Measurements from ENCODE around the gene LMCD1. TPM values are rescaled to one million over a fixed set of nuclear protein-coding genes. Genes with fewer than 3 reads are reported as not detected.
A peak's percentile ranks its signal among the peaks of the same experiment; 100 is the strongest.

LMCD1 gene
- polyA plus RNA-seq, 1 of the 3 experiments (the other 2 are of a cell fraction) = 23.6 TPM

DNA sequence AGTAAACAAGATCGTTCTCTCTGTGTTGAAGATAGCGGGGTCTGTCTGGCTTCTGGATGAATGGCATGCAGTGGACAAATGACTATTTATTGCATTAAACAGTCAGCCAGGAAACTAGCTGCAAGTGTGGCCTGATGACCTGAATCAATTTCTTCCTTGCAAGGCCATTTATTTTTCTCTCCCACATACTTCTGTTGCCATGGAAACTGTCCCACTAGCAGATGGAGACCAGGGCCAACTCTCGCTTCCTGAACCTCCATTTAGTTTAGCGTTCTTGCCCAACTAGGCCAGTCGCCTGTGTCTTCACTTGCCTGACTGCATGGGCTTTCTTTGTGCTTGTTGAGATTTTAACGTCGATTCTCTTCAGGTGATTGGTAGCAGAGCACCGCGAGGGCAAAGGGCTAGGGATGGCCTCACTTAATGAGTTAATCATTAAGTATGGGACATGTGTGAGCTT is 27.6 kb downstream of the LMCD1 start (continued):
- TF ChIP-seq, protein P1, sequence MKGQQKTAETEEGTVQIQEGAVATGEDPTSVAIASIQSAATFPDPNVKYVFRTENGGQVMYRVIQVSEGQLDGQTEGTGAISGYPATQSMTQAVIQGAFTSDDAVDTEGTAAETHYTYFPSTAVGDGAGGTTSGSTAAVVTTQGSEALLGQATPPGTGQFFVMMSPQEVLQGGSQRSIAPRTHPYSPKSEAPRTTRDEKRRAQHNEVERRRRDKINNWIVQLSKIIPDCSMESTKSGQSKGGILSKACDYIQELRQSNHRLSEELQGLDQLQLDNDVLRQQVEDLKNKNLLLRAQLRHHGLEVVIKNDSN (IDR thresholded peaks at IDR 0.05; ENCODE audit: borderline replicate concordance, low read depth) = no peak
- no peak for TF ChIP-seq NRF1 (IDR thresholded peaks at IDR 0.05; ENCODE audit: low read depth, low read length)
- TF ChIP-seq EZH2phosphoT487 (IDR thresholded peaks at IDR 0.05; ENCODE audit: borderline replicate concordance, low read depth) = no peak
- TF ChIP-seq TAF1 (IDR thresholded peaks at IDR 0.05; ENCODE audit: borderline replicate concordance, low read depth, low read length) = no peak
- TF ChIP-seq TCF12 (IDR thresholded peaks at IDR 0.05) = no peak

DNA sequence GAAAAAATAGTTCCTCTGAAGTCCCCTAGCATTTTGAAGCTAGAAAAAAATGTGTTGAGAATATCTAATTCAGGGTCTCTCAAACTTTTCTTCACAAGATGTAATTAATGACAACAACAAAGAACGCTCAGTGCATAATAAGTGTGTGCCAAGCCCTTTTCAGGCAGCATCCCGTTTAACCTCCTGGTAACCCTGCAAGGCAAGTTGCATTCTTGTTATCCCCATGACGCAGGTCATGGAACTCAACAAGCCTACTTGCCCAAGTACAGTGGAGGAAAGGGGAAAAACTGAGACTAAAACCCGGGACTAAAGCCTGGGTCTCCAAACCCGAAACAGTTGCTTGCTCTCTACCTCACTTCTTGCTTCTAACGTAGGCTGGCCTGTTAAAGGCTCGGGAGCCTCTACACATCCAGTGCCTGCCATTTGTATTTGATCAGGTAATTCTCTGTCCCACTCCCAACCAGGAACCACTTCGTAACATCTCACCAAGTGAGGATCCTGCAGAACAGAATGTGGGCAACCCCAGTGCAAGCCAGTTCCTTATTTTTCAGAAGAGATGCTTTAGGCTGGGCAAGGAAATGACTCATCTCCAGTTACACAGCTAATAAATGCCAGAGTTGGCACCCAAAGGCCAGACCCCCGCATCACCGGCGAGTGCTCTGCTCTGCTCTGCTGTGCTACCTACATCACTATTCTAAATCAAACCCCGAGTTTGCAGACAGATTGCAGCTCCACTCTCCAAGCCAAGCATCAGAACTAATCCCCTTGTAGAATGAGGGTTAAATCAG is 28.3 kb downstream of the LMCD1 start:
- H3K27me3 ChIP-seq (ENCODE audit: insufficient read depth) = no peaks in the 10 kb centered on the region
- H3K9me2 ChIP-seq = no peaks in the 10 kb centered on the region
- H3F3A ChIP-seq (replicated peaks; ENCODE audit: insufficient read depth) = no peaks in the 10 kb centered on the region
- H3K36me3 ChIP-seq (replicated peaks in 1 of 2; ENCODE audit: control insufficient read depth in 1 of 2, insufficient read depth in 2 of 2, low read length in 1 of 2) = peaks cover 0 to 12% of the 10 kb centered on the region in 2 experiments
- POLR2A ChIA-PET = interaction anchor here (0.9 kb wide), 1 partner anchor 29 kb away, joined by 4 read pairs; the partner anchor contains the start of gene LMCD1
- H3K79me2 ChIP-seq (ENCODE audit: insufficient read depth) = no peaks in the 10 kb centered on the region
- no peak overlapping the region for H3K9ac ChIP-seq
- WGBS (ENCODE audit: low lambda C conversion rate) = 64% methylated on average over 12 of the region's 12 CpGs
- no peak overlapping the region for H2AFZ ChIP-seq (ENCODE audit: low read depth)
- no peak overlapping the region for H3K4me3 ChIP-seq (ENCODE audit: low read depth in 2 of 2, low read length in 1 of 2)
- H4K20me1 ChIP-seq (ENCODE audit: insufficient read depth) = no peaks in the 10 kb centered on the region
- no peak for DNase-seq
- peaks cover 7 to 25% of the 10 kb centered on the region in 2 experiments for H3K4me1 ChIP-seq (ENCODE audit: control insufficient read depth in 1 of 2, insufficient read depth in 2 of 2, low read depth in 1 of 2, low read length in 1 of 2)
- CTCF ChIA-PET = interaction anchor here (0.8 to 1.5 kb wide), 4 partner anchors 11 to 17 kb away, joined by 3 read pairs; no protein-coding TSS in a partner anchor
- peak overlapping the region; percentile 27 to 87; a peak in 3 of 4 replicates for H3K27ac ChIP-seq (ENCODE audit: low read depth in 2 of 2, low read length in 1 of 2)
- 0 out of 2 replicates have a peak overlapping the region, but pooled peaks have one; percentile 14 for H3K4me2 ChIP-seq
- H3K9me3 ChIP-seq = no peaks in the 10 kb centered on the region
- no peak for TF ChIP-seq RCOR1 (IDR thresholded peaks at IDR 0.05; ENCODE audit: low read length)
- TF ChIP-seq, protein P2, sequence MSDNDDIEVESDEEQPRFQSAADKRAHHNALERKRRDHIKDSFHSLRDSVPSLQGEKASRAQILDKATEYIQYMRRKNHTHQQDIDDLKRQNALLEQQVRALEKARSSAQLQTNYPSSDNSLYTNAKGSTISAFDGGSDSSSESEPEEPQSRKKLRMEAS (IDR thresholded peaks at IDR 0.05; ENCODE audit: low read depth) = no peak
- TF ChIP-seq ELF1 (IDR thresholded peaks at IDR 0.05) = no peak
- TF ChIP-seq, protein P3, sequence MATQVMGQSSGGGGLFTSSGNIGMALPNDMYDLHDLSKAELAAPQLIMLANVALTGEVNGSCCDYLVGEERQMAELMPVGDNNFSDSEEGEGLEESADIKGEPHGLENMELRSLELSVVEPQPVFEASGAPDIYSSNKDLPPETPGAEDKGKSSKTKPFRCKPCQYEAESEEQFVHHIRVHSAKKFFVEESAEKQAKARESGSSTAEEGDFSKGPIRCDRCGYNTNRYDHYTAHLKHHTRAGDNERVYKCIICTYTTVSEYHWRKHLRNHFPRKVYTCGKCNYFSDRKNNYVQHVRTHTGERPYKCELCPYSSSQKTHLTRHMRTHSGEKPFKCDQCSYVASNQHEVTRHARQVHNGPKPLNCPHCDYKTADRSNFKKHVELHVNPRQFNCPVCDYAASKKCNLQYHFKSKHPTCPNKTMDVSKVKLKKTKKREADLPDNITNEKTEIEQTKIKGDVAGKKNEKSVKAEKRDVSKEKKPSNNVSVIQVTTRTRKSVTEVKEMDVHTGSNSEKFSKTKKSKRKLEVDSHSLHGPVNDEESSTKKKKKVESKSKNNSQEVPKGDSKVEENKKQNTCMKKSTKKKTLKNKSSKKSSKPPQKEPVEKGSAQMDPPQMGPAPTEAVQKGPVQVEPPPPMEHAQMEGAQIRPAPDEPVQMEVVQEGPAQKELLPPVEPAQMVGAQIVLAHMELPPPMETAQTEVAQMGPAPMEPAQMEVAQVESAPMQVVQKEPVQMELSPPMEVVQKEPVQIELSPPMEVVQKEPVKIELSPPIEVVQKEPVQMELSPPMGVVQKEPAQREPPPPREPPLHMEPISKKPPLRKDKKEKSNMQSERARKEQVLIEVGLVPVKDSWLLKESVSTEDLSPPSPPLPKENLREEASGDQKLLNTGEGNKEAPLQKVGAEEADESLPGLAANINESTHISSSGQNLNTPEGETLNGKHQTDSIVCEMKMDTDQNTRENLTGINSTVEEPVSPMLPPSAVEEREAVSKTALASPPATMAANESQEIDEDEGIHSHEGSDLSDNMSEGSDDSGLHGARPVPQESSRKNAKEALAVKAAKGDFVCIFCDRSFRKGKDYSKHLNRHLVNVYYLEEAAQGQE (IDR thresholded peaks at IDR 0.05; ENCODE audit: low read depth, low read length) = no peak
- TF ChIP-seq, protein P4, sequence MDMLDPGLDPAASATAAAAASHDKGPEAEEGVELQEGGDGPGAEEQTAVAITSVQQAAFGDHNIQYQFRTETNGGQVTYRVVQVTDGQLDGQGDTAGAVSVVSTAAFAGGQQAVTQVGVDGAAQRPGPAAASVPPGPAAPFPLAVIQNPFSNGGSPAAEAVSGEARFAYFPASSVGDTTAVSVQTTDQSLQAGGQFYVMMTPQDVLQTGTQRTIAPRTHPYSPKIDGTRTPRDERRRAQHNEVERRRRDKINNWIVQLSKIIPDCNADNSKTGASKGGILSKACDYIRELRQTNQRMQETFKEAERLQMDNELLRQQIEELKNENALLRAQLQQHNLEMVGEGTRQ (IDR thresholded peaks at IDR 0.05; ENCODE audit: borderline replicate concordance, low read depth, low read length) = no peak
- TF ChIP-seq FOXJ3 (CRISPR knock-in tag; IDR thresholded peaks at IDR 0.05) = no peak
- no peak for TF ChIP-seq RXRA (IDR thresholded peaks at IDR 0.05; ENCODE audit: borderline replicate concordance, low read depth)
- TF ChIP-seq SIN3A (IDR thresholded peaks at IDR 0.05; ENCODE audit: borderline replicate concordance, low read depth, low read length) = no peak
- TF ChIP-seq JUND (IDR thresholded peaks at IDR 0.05) = peak; percentile 50
- no peak for TF ChIP-seq RAD21 (IDR thresholded peaks at IDR 0.05; ENCODE audit: low read length)
- no peak for TF ChIP-seq TAF1 (IDR thresholded peaks at IDR 0.05; ENCODE audit: borderline replicate concordance, low read depth, low read length)
- no peak for TF ChIP-seq MXI1 (IDR thresholded peaks at IDR 0.05; ENCODE audit: low read depth, low read length)
- TF ChIP-seq GATA2 (CRISPR knock-in tag; IDR thresholded peaks at IDR 0.05) = no peak
- no peak for TF ChIP-seq GABPA (IDR thresholded peaks at IDR 0.05; ENCODE audit: low read depth)
- TF ChIP-seq RFX5 (IDR thresholded peaks at IDR 0.05; ENCODE audit: low read length) = no peak
- peak; percentile 32; the same call in 1 of the 2 replicates for TF ChIP-seq NFIC (IDR thresholded peaks at IDR 0.05; ENCODE audit: borderline replicate concordance)
- TF ChIP-seq FOSL2 (IDR thresholded peaks at IDR 0.05; ENCODE audit: borderline replicate concordance, low read depth) = peak; percentile 47; the same call in 1 of the 2 replicates
- TF ChIP-seq, protein P5, sequence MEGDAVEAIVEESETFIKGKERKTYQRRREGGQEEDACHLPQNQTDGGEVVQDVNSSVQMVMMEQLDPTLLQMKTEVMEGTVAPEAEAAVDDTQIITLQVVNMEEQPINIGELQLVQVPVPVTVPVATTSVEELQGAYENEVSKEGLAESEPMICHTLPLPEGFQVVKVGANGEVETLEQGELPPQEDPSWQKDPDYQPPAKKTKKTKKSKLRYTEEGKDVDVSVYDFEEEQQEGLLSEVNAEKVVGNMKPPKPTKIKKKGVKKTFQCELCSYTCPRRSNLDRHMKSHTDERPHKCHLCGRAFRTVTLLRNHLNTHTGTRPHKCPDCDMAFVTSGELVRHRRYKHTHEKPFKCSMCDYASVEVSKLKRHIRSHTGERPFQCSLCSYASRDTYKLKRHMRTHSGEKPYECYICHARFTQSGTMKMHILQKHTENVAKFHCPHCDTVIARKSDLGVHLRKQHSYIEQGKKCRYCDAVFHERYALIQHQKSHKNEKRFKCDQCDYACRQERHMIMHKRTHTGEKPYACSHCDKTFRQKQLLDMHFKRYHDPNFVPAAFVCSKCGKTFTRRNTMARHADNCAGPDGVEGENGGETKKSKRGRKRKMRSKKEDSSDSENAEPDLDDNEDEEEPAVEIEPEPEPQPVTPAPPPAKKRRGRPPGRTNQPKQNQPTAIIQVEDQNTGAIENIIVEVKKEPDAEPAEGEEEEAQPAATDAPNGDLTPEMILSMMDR (IDR thresholded peaks at IDR 0.05) = no peak
- no peak for TF ChIP-seq EP300 (IDR thresholded peaks at IDR 0.05; ENCODE audit: borderline replicate concordance in 1 of 2, low read depth in 1 of 2, low read length in 1 of 2)
- no peak for TF ChIP-seq NRF1 (IDR thresholded peaks at IDR 0.05; ENCODE audit: low read depth, low read length)
- TF ChIP-seq EZH2phosphoT487 (IDR thresholded peaks at IDR 0.05; ENCODE audit: borderline replicate concordance, low read depth) = no peak
- no peak for TF ChIP-seq YY1 (IDR thresholded peaks at IDR 0.05; ENCODE audit: low read depth)
